T follicular helper cell (primary cell): ENCODE data around the gene ATXN2.
"Not testable (repeated sequence)": the region's sequence is repeated elsewhere in the genome, so short reads cannot be mapped to it uniquely, and the experiment has no call there.

ENCODE experiments used
- DNase-seq: peaks from one replicate; pipeline ENCODE4 v3.0.0-alpha.2; 2020; ENCODE audit warnings: low read depth

The ATXN2 gene

GRCh38 chr12:111599453-111600204, 514 bp upstream of the ATXN2 start:
- peak; percentile 72 for DNase-seq

GRCh38 chr12:111597831-111598636, 1.1 kb downstream of the ATXN2 start:
- peak; percentile 11 for DNase-seq

- DNase-seq: no peak
These were observed 1.9 kb downstream of the ATXN2 start for GRCh38 chr12:111596985-111597830.

- DNase-seq: not testable (repeated sequence)
These were observed 3.7 kb downstream of the ATXN2 start for GRCh38 chr12:111595341-111595835.

GRCh38 chr12:111591399-111592010, 7.6 kb downstream of the ATXN2 start:
- DNase-seq: not testable (repeated sequence)

- no peak for DNase-seq
These were observed 8.6 kb downstream of the ATXN2 start for GRCh38 chr12:111590552-111590951.

GRCh38 chr12:111589601-111590000, 9.5 kb downstream of the ATXN2 start:
- no peak for DNase-seq

GRCh38 chr12:111588010-111588409, 11.1 kb downstream of the ATXN2 start:
- DNase-seq: no peak

GRCh38 chr12:111586986-111587385, 12.1 kb downstream of the ATXN2 start:
- no peak for DNase-seq

- no peak for DNase-seq
These were observed 13.4 kb downstream of the ATXN2 start for GRCh38 chr12:111585690-111586089.

GRCh38 chr12:111584959-111585358, 14.2 kb downstream of the ATXN2 start:
- DNase-seq: no peak

- not testable (repeated sequence) for DNase-seq
These were observed 15.6 kb downstream of the ATXN2 start for GRCh38 chr12:111583506-111583905.

GRCh38 chr12:111582133-111582747, 16.9 kb downstream of the ATXN2 start:
- no peak for DNase-seq

- no peak for DNase-seq
These were observed 17.5 kb downstream of the ATXN2 start for GRCh38 chr12:111581434-111582132.

GRCh38 chr12:111580737-111581136, 18.4 kb downstream of the ATXN2 start:
- DNase-seq: no peak

GRCh38 chr12:111580119-111580425, 19.0 kb downstream of the ATXN2 start:
- DNase-seq: no peak

GRCh38 chr12:111578971-111579340, 20.2 kb downstream of the ATXN2 start:
- DNase-seq: no peak

GRCh38 chr12:111578276-111578970, 20.7 kb downstream of the ATXN2 start:
- no peak for DNase-seq

GRCh38 chr12:111574797-111575443, 24.2 kb downstream of the ATXN2 start:
- DNase-seq: no peak

- no peak for DNase-seq
These were observed 25.6 kb downstream of the ATXN2 start for GRCh38 chr12:111573476-111573875.
